GM20431 (cell line): ENCODE results near the gene RPL41.

ENCODE experiments used
- in situ Hi-C: fragments of 300-500 bp; cut with MseI, MboI; formaldehyde crosslinking; loops from one replicate; pipeline ENCODE4 v1.15.0; 2020; ENCODE audit warnings: low sequenced_read_pairs; ENCODE audit not compliant: unreplicated experiment

RPL41 gene

GRCh38 chr12:56163533-56164344, 47.3 kb downstream of the RPL41 start:
- in situ Hi-C loops: no loop called here

GRCh38 chr12:56164345-56164729, 47.9 kb downstream of the RPL41 start:
- in situ Hi-C loops: no loop called here

- in situ Hi-C loops: no loop called here
Observed at GRCh38 chr12:56165369-56165768, 48.9 kb downstream of the RPL41 start.
